ENCODE measurements around the gene ACE.

The ACE gene

GRCh38 chr17:63546308-63547082, 69.6 kb downstream of the ACE start:
- no peak for TF ChIP-seq JUND (IDR thresholded peaks at IDR 0.05; ENCODE audit: low read depth)
- in situ Hi-C loops (cut with HindIII; ENCODE audit: low pct_unique_long_range_greater_than_20kb, low sequenced_read_pairs) = no loop called here
- no peak for DNase-seq (ENCODE audit: low read depth in 1 of 2, low spot score in 1 of 2)

GRCh38 chr17:63547083-63547523, 70.2 kb downstream of the ACE start:
- no peak for TF ChIP-seq JUND (IDR thresholded peaks at IDR 0.05; ENCODE audit: low read depth)
- no peak for DNase-seq (ENCODE audit: low read depth in 1 of 2, low spot score in 1 of 2)
- in situ Hi-C loops (cut with HindIII; ENCODE audit: low pct_unique_long_range_greater_than_20kb, low sequenced_read_pairs) = no loop called here
